Measurements from ENCODE around the gene HSDL2.

DNA sequence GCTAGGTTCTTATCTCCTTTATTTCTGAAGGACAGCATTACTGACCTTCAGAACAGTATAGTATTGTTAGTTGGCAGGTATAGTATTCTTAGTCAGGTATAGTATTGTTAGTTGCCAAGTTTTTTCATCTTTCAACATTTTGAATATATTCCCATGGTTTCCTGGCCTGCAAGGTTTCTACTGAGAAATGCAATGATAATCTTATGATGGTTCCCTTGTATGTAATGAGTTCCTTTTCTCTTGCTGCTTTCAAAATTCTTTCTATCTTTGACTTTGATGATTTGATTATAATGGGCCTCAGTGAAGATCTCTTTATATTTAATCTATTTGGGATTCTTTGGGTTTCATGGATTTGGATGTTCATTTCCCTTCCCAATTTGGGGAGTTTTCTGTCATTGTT is 12.4 kb upstream of the HSDL2 start:
- TF ChIP-seq CTCF (conservative IDR thresholded peaks at IDR 0.05 in 1 of 2, IDR thresholded peaks at IDR 0.05 in 1 of 2; ENCODE audit: extremely low read depth in 1 of 2, insufficient read depth in 1 of 2, low read depth in 1 of 2, low read length in 2 of 2) (no peak), EZH2 (IDR thresholded peaks at IDR 0.05; ENCODE audit: borderline replicate concordance, low read length) (no peak)

Measured in mammary epithelial cell (primary cell).